K562 (cell line): Measurements from ENCODE around the gene BHLHE40. TPM values are rescaled to one million over a fixed set of nuclear protein-coding genes. Genes with fewer than 3 reads are reported as not detected.

Experiments
- BRCA1 ChIP-seq, 2 experiments: fragments of 450-650 bp in 1 of 2; sonication (generic) in 1 of 2; formaldehyde crosslinking in 1 of 2; IDR thresholded peaks; 2 replicates each; pipeline versions ENCODE4 v1.5.0 to v1.6.1; 2017 to 2020; ENCODE audit warnings: mild to moderate bottlenecking in 1 of 2, missing genetic modification reagents in 1 of 2
- MAZ ChIP-seq, 2 experiments: fragments of 450-650 bp in 1 of 2; sonication (generic) in 1 of 2; formaldehyde crosslinking; IDR thresholded peaks in 1 of 2; conservative IDR thresholded peaks in 1 of 2; 2 replicates each; pipeline versions ENCODE4 v1.4.0 to v1.5.0; 2020; ENCODE audit warnings: mild to moderate bottlenecking in 1 of 2, missing genetic modification reagents in 1 of 2
- MTA1 ChIP-seq: fragments of 450-650 bp; IDR thresholded peaks from 2 replicates; pipeline ENCODE4 v1.6.1; 2017; ENCODE audit warnings: borderline replicate concordance
- PTTG1 ChIP-seq: fragments of 450-650 bp; IDR thresholded peaks from 2 replicates; pipeline ENCODE4 v1.6.1; 2016; ENCODE audit warnings: low read depth, mild to moderate bottlenecking, missing genetic modification characterization, missing compliant biosample characterization
- RUNX1 ChIP-seq: sonication (generic); IDR thresholded peaks from 2 replicates; pipeline ENCODE4 v1.6.1; 2016; ENCODE audit warnings: antibody characterized with exemption, low read depth
- SFPQ ChIP-seq: fragments of 200-400 bp; formaldehyde crosslinking; IDR thresholded peaks from 2 replicates; pipeline ENCODE4 v1.6.1; 2017; ENCODE audit warnings: mild to moderate bottlenecking, low read depth, low read length, moderate library complexity
- SMARCA4 ChIP-seq: fragments of 450-650 bp; IDR thresholded peaks from 2 replicates; pipeline ENCODE4 v1.6.1; 2016
- ZBTB40 ChIP-seq, 2 experiments: fragments of 450-650 bp in 1 of 2; sonication (generic) in 1 of 2; formaldehyde crosslinking in 1 of 2; IDR thresholded peaks; 2 replicates each; pipeline versions ENCODE4 v1.7.1 to v1.9.0; 2016 to 2022; ENCODE audit warnings: inconsistent platforms in 1 of 2, mild to moderate bottlenecking in 1 of 2, missing genetic modification reagents in 1 of 2
- ZC3H8 ChIP-seq: fragments of 450-650 bp; IDR thresholded peaks from 2 replicates; pipeline ENCODE4 v1.6.1; 2017
- ZNF586 ChIP-seq: fragments of 450-650 bp; formaldehyde crosslinking; conservative IDR thresholded peaks from 2 replicates; pipeline ENCODE4 v1.4.0; 2020; ENCODE audit warnings: mild to moderate bottlenecking, moderate library complexity
- polyA plus RNA-seq, 8 experiments: library from polyadenylated mRNA; depleted of rRNA in 4 of 8; stranded (reverse) in 5 of 8; unstranded in 3 of 8; fragments of >200 nt; fragmentation: Nextera tagmentation in 2 of 8; fragmentation: Illumina TruSeq in 1 of 8; extraction: Ambion mirVana in 2 of 8; extraction: Trizol in 1 of 8; gene quantifications; 2 replicates each; pipeline versions ENCODE4 v1.2.1 to v1.2.3, GENCODE V29; 2011 to 2014; ENCODE audit warnings: inconsistent platforms in 1 of 8, missing spikeins in 1 of 8
- total RNA-seq, 7 experiments: library from RNA; depleted of rRNA in 6 of 7; stranded (reverse); fragments of >200 nt in 6 of 7; fragmentation: Illumina TruSeq in 2 of 7; extraction: Trizol in 2 of 7; gene quantifications; 2 replicates each; pipeline versions ENCODE4 v1.2.1 to v1.2.3, GENCODE V29; 2011 to 2021; ENCODE audit warnings: low replicate concordance in 1 of 7

Gene BHLHE40
- total and polyA plus RNA-seq, 9 of the 15 experiments (the other 6 are each of a cell fraction or from before 2014, with no cell fraction given) = 12.0 to 83.9 (median 31.4) TPM

- no peak for TF ChIP-seq ZBTB40 (IDR thresholded peaks at IDR 0.05)
- TF ChIP-seq ZBTB40 (CRISPR knock-in tag; IDR thresholded peaks at IDR 0.05) = no peak
- TF ChIP-seq SFPQ = no peak
- TF ChIP-seq PTTG1 (tag) = no peak
- no peak for TF ChIP-seq RUNX1
- TF ChIP-seq MAZ (CRISPR knock-in tag; conservative IDR thresholded peaks at IDR 0.05 in 1 of 2, IDR thresholded peaks at IDR 0.05 in 1 of 2) = peak; percentile 30 to 34; a peak in 1 of 4 replicates
- TF ChIP-seq MTA1 = peak; percentile 73; the same call in 1 of the 2 replicates
- no peak for TF ChIP-seq ZC3H8
- TF ChIP-seq SMARCA4 = peak; percentile 57; the same call in 1 of the 2 replicates
- no peak for TF ChIP-seq ZNF586 (CRISPR knock-in tag)
- TF ChIP-seq BRCA1 (IDR thresholded peaks at IDR 0.05) = no peak
- TF ChIP-seq BRCA1 (CRISPR knock-in tag; IDR thresholded peaks at IDR 0.05) = no peak
- TF ChIP-seq, all 486 proteins: peak for 98
Measured at GRCh38 chr3:4999531-5000184, 20.4 kb downstream of the BHLHE40 start (continued).
